Panc1 (cell line): ENCODE data around the gene GRIN2A.

Experiments used
- CTCF ChIP-seq: fragments of 450-650 bp; IDR thresholded peaks from 2 replicates; pipeline ENCODE4 v1.5.1; 2017; ENCODE audit warnings: mild to moderate bottlenecking
- POLR2AphosphoS5 ChIP-seq: IDR thresholded peaks from 2 replicates; pipeline ENCODE4 v1.6.1; 2012; ENCODE audit warnings: mild to moderate bottlenecking, low read depth, low read length, moderate library complexity
- REST ChIP-seq, 2 experiments: IDR thresholded peaks; 2 replicates each; pipeline ENCODE4 v1.6.1; 2011 to 2012; ENCODE audit warnings: low read depth in 2 of 2, control low read depth in 1 of 2, low read length in 1 of 2, mild to moderate bottlenecking in 1 of 2, moderate library complexity in 1 of 2; ENCODE audit not compliant: insufficient read depth in 1 of 2

GRCh38 chr16:10205688-10206087, 23.5 kb upstream of the GRIN2A start:
- no peak for TF ChIP-seq REST (IDR thresholded peaks at IDR 0.05; ENCODE audit: insufficient read depth in 1 of 2, low read depth in 2 of 2, low read length in 1 of 2)
- no peak for TF ChIP-seq CTCF
- TF ChIP-seq POLR2AphosphoS5: no peak
